Neutrophil (primary cell): Measurements from ENCODE around the gene GNG7.

ENCODE experiments used
- H3K27ac ChIP-seq: fragments of 200-600 bp; sonication (generic); 2 replicates; pipeline ENCODE4 v1.5.1; 2016; ENCODE audit warnings: mild to moderate bottlenecking, moderate library complexity
- H3K27me3 ChIP-seq: fragments of 200-600 bp; sonication (generic); 2 replicates; pipeline ENCODE4 v1.6.0; 2016; ENCODE audit warnings: mild to moderate bottlenecking
- H3K36me3 ChIP-seq: fragments of 200-600 bp; sonication (generic); 2 replicates; pipeline ENCODE4 v1.5.1; 2017
- H3K4me1 ChIP-seq, 2 experiments: fragments of 200-600 bp in 1 of 2; sonication (generic) in 1 of 2; 1 replicate in 1 of 2; 2 replicates in 1 of 2; pipeline versions ENCODE4 v1.5.1 to v1.6.1; 2013 to 2016; ENCODE audit warnings: low read depth in 1 of 2, low read length in 1 of 2, mild to moderate bottlenecking in 1 of 2, moderate library complexity in 1 of 2; ENCODE audit not compliant: control insufficient read depth in 1 of 2, insufficient read depth in 1 of 2
- H3K4me3 ChIP-seq, 2 experiments: fragments of 200-600 bp in 1 of 2; sonication (generic) in 1 of 2; 1 replicate in 1 of 2; 2 replicates in 1 of 2; pipeline ENCODE4 v1.5.1; 2013 to 2016; ENCODE audit warnings: low read depth in 1 of 2, low read length in 1 of 2, mild to moderate bottlenecking in 1 of 2, moderate library complexity in 1 of 2
- H3K9me3 ChIP-seq: fragments of 200-600 bp; sonication (generic); 2 replicates; pipeline ENCODE4 v1.5.1; 2016
- CTCF ChIP-seq: fragments of 200-600 bp; sonication (generic); IDR thresholded peaks from 2 replicates; pipeline ENCODE4 v1.5.1; 2016; ENCODE audit warnings: antibody characterized with exemption

GNG7 gene

DNA sequence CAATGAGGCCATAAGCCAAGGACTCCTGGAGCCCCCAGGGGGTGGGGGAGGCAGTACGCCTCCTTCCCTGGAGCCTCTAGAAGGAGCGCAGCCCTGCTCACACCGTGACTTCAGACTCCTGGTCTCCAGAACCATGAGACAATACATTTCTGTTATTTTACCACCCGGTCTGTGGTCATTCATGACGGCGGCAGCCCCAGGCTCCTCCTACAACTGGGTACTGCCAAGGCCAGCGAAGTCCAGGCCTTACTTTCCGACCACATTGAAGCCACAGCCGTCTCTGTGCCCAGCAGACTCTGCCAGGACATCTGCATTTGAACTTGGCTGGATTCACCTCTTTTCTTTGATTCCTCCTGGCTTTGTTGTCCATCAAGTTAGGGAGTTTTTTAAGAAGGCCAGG lies 10.5 kb downstream of the GNG7 start:
- Histone ChIP-seq H3K4me3 (no peak overlapping the region), H3K4me1 (peaks cover 17 to 19% of the 10 kb centered on the region in 2 experiments), H3K27me3 (no peaks in the 10 kb centered on the region), H3K36me3 (peaks cover 4% of the 10 kb centered on the region), H3K27ac (no peak overlapping the region), H3K9me3 (no peaks in the 10 kb centered on the region)
- no peak for TF ChIP-seq CTCF

GRCh38 chr19:2690856-2691255 lies 11.6 kb downstream of the GNG7 start:
- TF ChIP-seq CTCF = no peak
- H3K4me3 ChIP-seq = no peak overlapping the region
- H3K4me1 ChIP-seq = peaks cover 16 to 17% of the 10 kb centered on the region in 2 experiments
- no peaks in the 10 kb centered on the region for H3K27me3 ChIP-seq
- H3K27ac ChIP-seq = no peak overlapping the region
- H3K9me3 ChIP-seq = no peaks in the 10 kb centered on the region
- H3K36me3 ChIP-seq = peaks cover 8% of the 10 kb centered on the region

- H3K27me3 ChIP-seq = no peaks in the 10 kb centered on the region
- no peaks in the 10 kb centered on the region for H3K9me3 ChIP-seq
- no peaks in the 10 kb centered on the region for H3K4me1 ChIP-seq
- H3K27ac ChIP-seq = no peak overlapping the region
- H3K36me3 ChIP-seq = peaks cover 8% of the 10 kb centered on the region
- no peak for TF ChIP-seq CTCF
- no peak overlapping the region for H3K4me3 ChIP-seq
Observed at GRCh38 chr19:2686360-2686759, 16.1 kb downstream of the GNG7 start.

GRCh38 chr19:2685204-2685704 lies 17.2 kb downstream of the GNG7 start:
- no peak for TF ChIP-seq CTCF
- Histone ChIP-seq H3K4me1 (no peaks in the 10 kb centered on the region), H3K27ac (no peak overlapping the region), H3K4me3 (no peak overlapping the region), H3K36me3 (peaks cover 4% of the 10 kb centered on the region), H3K27me3 (no peaks in the 10 kb centered on the region), H3K9me3 (no peaks in the 10 kb centered on the region)

DNA sequence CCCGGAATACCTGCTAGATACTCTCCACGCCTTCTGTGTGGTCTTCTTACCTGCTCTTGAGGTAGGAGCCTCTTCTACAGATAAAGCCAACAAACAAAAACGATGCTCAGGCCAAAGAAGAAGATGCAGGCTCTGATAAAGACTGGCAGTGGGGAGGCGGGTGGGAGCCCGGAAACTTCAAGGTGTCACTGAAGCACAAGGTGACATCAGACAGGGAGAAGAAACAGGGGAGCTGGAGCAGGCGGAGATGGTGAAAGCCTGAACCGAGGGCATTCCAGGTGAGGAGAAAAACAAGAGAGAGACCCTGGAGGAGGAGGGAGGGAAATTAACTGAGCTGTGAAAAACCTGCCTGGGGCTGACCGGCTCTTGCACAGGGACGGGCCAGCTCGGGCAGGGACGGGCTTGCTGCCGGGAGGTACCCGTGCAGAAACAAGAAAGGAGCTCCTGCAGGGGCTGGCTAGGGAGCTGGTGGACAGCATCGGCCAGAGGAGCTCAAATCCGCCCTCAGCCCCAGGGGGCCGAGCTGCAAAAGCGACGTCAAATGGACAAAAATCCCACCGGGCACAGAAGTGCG lies 19.0 kb downstream of the GNG7 start:
- no peaks in the 10 kb centered on the region for H3K9me3 ChIP-seq
- peaks cover 1 to 4% of the 10 kb centered on the region in 2 experiments for H3K4me1 ChIP-seq
- peaks cover 4% of the 10 kb centered on the region for H3K36me3 ChIP-seq
- no peaks in the 10 kb centered on the region for H3K27me3 ChIP-seq
- TF ChIP-seq CTCF = no peak
- no peak overlapping the region for H3K4me3 ChIP-seq
- no peak overlapping the region for H3K27ac ChIP-seq

- H3K27ac ChIP-seq = no peak overlapping the region
- H3K36me3 ChIP-seq = no peaks in the 10 kb centered on the region
- no peaks in the 10 kb centered on the region for H3K9me3 ChIP-seq
- TF ChIP-seq CTCF = no peak
- H3K27me3 ChIP-seq = no peaks in the 10 kb centered on the region
- peaks cover 11 to 31% of the 10 kb centered on the region in 2 experiments for H3K4me1 ChIP-seq
- H3K4me3 ChIP-seq = no peak overlapping the region
Observed at GRCh38 chr19:2680808-2681207, 21.7 kb downstream of the GNG7 start.
